HEK293 (cell line): ENCODE data around the gene TAS1R1.

Source experiments
- CTCF ChIA-PET: fragments of 350-600 bp; formaldehyde crosslinking; extraction: SDS; loops from one replicate; lab custom pipeline; 2021; ENCODE audit warnings: antibody characterized with exemption; lab: Yijun Ruan, JAX
- POLR2A ChIA-PET: fragments of 300-600 bp; formaldehyde crosslinking; extraction: SDS; loops from one replicate; lab custom pipeline; 2020; ENCODE audit warnings: antibody characterized with exemption, inconsistent platforms; lab: Yijun Ruan, JAX
- H3K27ac ChIP-seq: fragments of 200-500 bp; sonication (Bioruptor generic); 2 replicates; pipeline ENCODE4 v1.5.1; 2014; ENCODE audit warnings: low read depth, low read length, control low read depth, inconsistent platforms; ENCODE audit errors: extremely low read depth
- H3K36me3 ChIP-seq, 2 experiments: fragments of 200-500 bp in 1 of 2; sonication (Bioruptor generic) in 1 of 2; 1 replicate in 1 of 2; 2 replicates in 1 of 2; pipeline ENCODE4 v1.5.1; 2014 to 2017; ENCODE audit warnings: inconsistent platforms in 2 of 2, low read length in 2 of 2; ENCODE audit not compliant: control insufficient read depth in 2 of 2, insufficient read depth in 1 of 2
- H3K4me1 ChIP-seq: fragments of 200-500 bp; sonication (Bioruptor generic); 2 replicates; pipeline ENCODE4 v1.5.1; 2014; ENCODE audit warnings: mild to moderate bottlenecking, low read length, inconsistent platforms; ENCODE audit not compliant: control insufficient read depth, insufficient read depth
- H3K4me3 ChIP-seq: 2 replicates; pipeline ENCODE4 v1.5.1; 2011; ENCODE audit warnings: low read depth, mild to moderate bottlenecking, control low read depth, low read length, moderate library complexity
- H3K9me3 ChIP-seq: fragments of 200-500 bp; sonication (Bioruptor generic); 2 replicates; pipeline ENCODE4 v1.5.1; 2014; ENCODE audit warnings: low read depth, low read length, inconsistent platforms; ENCODE audit not compliant: control insufficient read depth, insufficient read depth
- EGR2 ChIP-seq: fragments of 450-650 bp; formaldehyde crosslinking; IDR thresholded peaks from 2 replicates; pipeline ENCODE4 v1.5.1; 2016; ENCODE audit warnings: low read depth, missing biosample characterization, missing genetic modification characterization
- GLIS2 ChIP-seq: fragments of 450-650 bp; formaldehyde crosslinking; IDR thresholded peaks from 2 replicates; pipeline ENCODE4 v1.5.1; 2016; ENCODE audit warnings: missing biosample characterization, missing genetic modification characterization
- KLF1 ChIP-seq: fragments of 450-650 bp; formaldehyde crosslinking; IDR thresholded peaks from 2 replicates; pipeline ENCODE4 v1.5.1; 2016; ENCODE audit warnings: missing biosample characterization, missing genetic modification characterization
- MEIS1 ChIP-seq: sonication (generic); formaldehyde crosslinking; IDR thresholded peaks from 2 replicates; pipeline ENCODE4 v1.8.1; 2022; ENCODE audit warnings: missing genetic modification reagents, mild to moderate bottlenecking, borderline replicate concordance
- PRDM1 ChIP-seq: fragments of 450-650 bp; formaldehyde crosslinking; IDR thresholded peaks from 2 replicates; pipeline ENCODE4; 2016; ENCODE audit warnings: missing biosample characterization, missing genetic modification characterization
- ZBTB17 ChIP-seq: fragments of 450-650 bp; formaldehyde crosslinking; IDR thresholded peaks from 2 replicates; pipeline ENCODE4 v1.5.1; 2016; ENCODE audit warnings: missing biosample characterization, missing genetic modification characterization
- ZBTB20 ChIP-seq: fragments of 450-650 bp; formaldehyde crosslinking; IDR thresholded peaks from 2 replicates; pipeline ENCODE4 v1.5.1; 2016; ENCODE audit warnings: missing biosample characterization, missing genetic modification characterization
- ZNF146 ChIP-seq: fragments of 450-650 bp; formaldehyde crosslinking; IDR thresholded peaks from 2 replicates; pipeline ENCODE4 v1.5.1; 2016; ENCODE audit warnings: missing biosample characterization, missing genetic modification characterization
- ZNF155 ChIP-seq: fragments of 450-650 bp; formaldehyde crosslinking; IDR thresholded peaks from 2 replicates; pipeline ENCODE4 v1.5.1; 2016; ENCODE audit warnings: missing biosample characterization, missing genetic modification characterization
- ZNF157 ChIP-seq: fragments of 450-650 bp; formaldehyde crosslinking; IDR thresholded peaks from 2 replicates; pipeline ENCODE4 v1.5.1; 2016; ENCODE audit warnings: missing biosample characterization, missing genetic modification characterization
- ZNF214 ChIP-seq: fragments of 450-650 bp; formaldehyde crosslinking; IDR thresholded peaks from 2 replicates; pipeline ENCODE4 v1.5.1; 2017; ENCODE audit warnings: missing biosample characterization, mild to moderate bottlenecking, missing genetic modification characterization, borderline replicate concordance
- ZNF223 ChIP-seq: fragments of 450-650 bp; formaldehyde crosslinking; IDR thresholded peaks from 2 replicates; pipeline ENCODE4 v1.5.1; 2016; ENCODE audit warnings: missing biosample characterization, missing genetic modification characterization
- ZNF426 ChIP-seq: fragments of 450-650 bp; formaldehyde crosslinking; IDR thresholded peaks from 2 replicates; pipeline ENCODE4 v1.5.1; 2017; ENCODE audit warnings: missing biosample characterization, missing genetic modification characterization, mild to moderate bottlenecking, inconsistent platforms, moderate library complexity
- ZNF561 ChIP-seq: fragments of 450-650 bp; IDR thresholded peaks from 2 replicates; pipeline ENCODE4 v1.5.1; 2018; ENCODE audit warnings: missing biosample characterization, missing genetic modification characterization, borderline replicate concordance
- ZNF571 ChIP-seq: fragments of 450-650 bp; formaldehyde crosslinking; IDR thresholded peaks from 2 replicates; pipeline ENCODE4 v1.5.0; 2017; ENCODE audit warnings: missing biosample characterization, missing genetic modification characterization
- ZNF621 ChIP-seq: fragments of 450-650 bp; formaldehyde crosslinking; IDR thresholded peaks from 2 replicates; pipeline ENCODE4 v1.5.1; 2017; ENCODE audit warnings: missing biosample characterization, missing genetic modification characterization
- ZNF785 ChIP-seq: fragments of 450-650 bp; formaldehyde crosslinking; IDR thresholded peaks from 2 replicates; pipeline ENCODE4 v1.5.1; 2016; ENCODE audit warnings: missing biosample characterization, missing genetic modification characterization
- TF ChIP-seq, protein P1 (sequence below): fragments of 450-650 bp; formaldehyde crosslinking; IDR thresholded peaks from 2 replicates; pipeline ENCODE4 v1.5.1; 2016; ENCODE audit warnings: missing biosample characterization, missing genetic modification characterization
- TF ChIP-seq, protein P2 (sequence below): fragments of 450-650 bp; formaldehyde crosslinking; IDR thresholded peaks from 2 replicates; pipeline ENCODE4 v1.5.1; 2016; ENCODE audit warnings: missing biosample characterization, missing genetic modification characterization, borderline replicate concordance

The TAS1R1 gene

DNA sequence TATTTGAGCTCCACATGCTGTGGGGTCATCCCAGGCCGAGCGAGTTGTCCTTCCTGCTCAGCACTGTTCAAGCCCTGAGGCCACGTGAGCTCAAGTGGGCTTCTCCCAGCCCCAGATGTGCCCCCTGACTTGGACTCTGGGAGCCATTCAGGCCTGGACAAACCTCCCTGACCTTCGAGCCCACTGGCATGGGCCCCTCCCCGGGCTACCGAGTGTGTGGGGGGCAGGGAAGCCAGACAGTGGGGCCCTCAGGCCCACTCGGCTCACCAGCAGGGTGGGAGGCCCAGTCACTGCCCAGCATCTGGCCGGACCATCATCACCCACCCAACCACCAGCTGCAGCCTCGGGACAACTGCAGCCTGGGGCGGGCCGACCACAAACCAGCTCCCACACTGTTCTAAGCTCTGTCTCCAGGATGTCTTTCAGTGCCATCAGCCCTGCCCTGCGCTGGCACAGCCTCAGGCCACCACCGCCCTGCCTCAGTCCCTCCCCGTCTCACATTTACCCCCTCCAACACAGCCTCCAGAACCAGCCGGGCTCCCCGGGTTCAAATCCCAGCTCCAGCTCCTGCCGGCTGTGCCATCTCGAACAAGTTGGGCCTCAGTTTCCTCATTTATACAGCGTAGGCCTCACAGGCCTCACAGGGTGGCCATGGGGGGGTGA is 42.7 kb upstream of the TAS1R1 start:
- no peaks in the 10 kb centered on the region for H3K9me3 ChIP-seq
- H3K4me1 ChIP-seq = no peaks in the 10 kb centered on the region
- H3K4me3 ChIP-seq = no peak overlapping the region
- H3K27ac ChIP-seq = no peak overlapping the region
- POLR2A ChIA-PET = interaction anchor here (0.6 kb wide), 1 partner anchor 28 kb away, joined by 4 read pairs; no protein-coding TSS in a partner anchor
- H3K36me3 ChIP-seq = no peaks in the 10 kb centered on the region
- TF ChIP-seq ZNF561 (no peak), ZNF146 (tag by site-specific recombination) (no peak), EGR2 (tag by site-specific recombination) (peak; percentile 18; the same call in 1 of the 2 replicates), GLIS2 (tag by site-specific recombination) (peak; percentile 11; the same call in 1 of the 2 replicates), ZNF426 (no peak)
- CTCF ChIA-PET = interaction anchor here (3.5 kb wide), 1 partner anchor 12 kb away, joined by 27 read pairs; no protein-coding TSS in a partner anchor

DNA sequence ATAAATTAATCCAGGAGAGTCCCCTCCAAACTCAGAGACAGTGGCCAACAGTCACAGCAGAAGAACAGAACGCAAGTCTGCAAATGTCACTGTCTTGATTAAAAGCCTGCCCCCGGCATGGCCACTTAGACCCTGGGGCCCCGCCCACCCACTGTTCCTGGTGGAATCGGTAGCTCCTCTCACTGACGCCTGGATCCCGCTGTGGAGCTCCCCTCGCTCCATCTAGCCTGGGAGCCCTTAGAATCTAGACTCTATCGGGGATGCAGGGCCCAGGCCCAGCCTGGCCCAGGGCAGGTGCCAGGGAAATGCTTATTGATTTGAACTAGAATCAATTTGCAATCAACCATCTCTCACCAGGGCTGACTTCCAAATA is 42.2 kb upstream of the TAS1R1 start:
- Histone ChIP-seq H3K9me3 (no peaks in the 10 kb centered on the region), H3K36me3 (no peaks in the 10 kb centered on the region), H3K4me1 (no peaks in the 10 kb centered on the region), H3K4me3 (no peak overlapping the region), H3K27ac (no peak overlapping the region)
- ChIA-PET POLR2A (interaction anchor here (0.6 to 0.7 kb wide), 3 partner anchors 23 to 320 kb away, joined by 3 to 5 read pairs (median 4); no protein-coding TSS in a partner anchor), CTCF (interaction anchor here (0.6 to 3.5 kb wide), 2 partner anchors 11 to 81 kb away, joined by 3 to 27 read pairs; no protein-coding TSS in a partner anchor)
- TF ChIP-seq ZNF621 (tag by site-specific recombination) = no peak
- TF ChIP-seq ZBTB17 (tag by site-specific recombination) = 0 out of 2 replicates have a peak, but pooled peaks have one; percentile 19

DNA sequence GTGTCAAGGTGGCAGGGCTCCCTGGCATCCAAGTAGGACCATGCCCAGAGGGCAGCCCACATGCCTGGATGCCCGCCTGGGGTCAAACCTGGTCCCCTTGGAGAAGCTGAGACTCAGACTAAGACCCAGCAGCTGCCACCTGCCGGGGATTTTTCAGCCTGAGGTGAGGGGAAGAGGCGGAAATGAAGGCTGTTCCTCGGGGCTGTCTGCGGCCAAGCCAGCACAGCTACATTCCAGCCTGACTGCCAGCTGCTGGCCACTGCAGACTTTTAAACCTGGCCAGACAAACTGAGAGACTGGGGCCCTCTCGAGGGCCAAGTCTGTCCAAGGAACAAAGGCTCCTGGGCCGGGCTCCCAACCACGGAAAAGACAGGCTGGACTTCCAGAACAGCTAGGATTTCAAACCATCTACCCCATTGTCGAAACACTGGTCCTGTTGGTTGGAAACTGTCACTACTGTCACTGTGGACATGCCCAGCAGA is 41.7 kb upstream of the TAS1R1 start:
- no peak for TF ChIP-seq KLF1 (tag by site-specific recombination)
- TF ChIP-seq ZBTB20 = no peak
- TF ChIP-seq ZNF223 (tag by site-specific recombination) = no peak
- TF ChIP-seq, protein P1, sequence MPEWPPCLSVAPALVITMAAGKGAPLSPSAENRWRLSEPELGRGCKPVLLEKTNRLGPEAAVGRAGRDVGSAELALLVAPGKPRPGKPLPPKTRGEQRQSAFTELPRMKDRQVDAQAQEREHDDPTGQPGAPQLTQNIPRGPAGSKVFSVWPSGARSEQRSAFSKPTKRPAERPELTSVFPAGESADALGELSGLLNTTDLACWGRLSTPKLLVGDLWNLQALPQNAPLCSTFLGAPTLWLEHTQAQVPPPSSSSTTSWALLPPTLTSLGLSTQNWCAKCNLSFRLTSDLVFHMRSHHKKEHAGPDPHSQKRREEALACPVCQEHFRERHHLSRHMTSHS (tag by site-specific recombination) = no peak
- no peak for TF ChIP-seq ZNF214 (tag by site-specific recombination)
- TF ChIP-seq ZNF785 = no peak
- no peak for TF ChIP-seq ZNF157 (tag by site-specific recombination)
- no peak for TF ChIP-seq ZNF571 (tag by site-specific recombination)
- TF ChIP-seq PRDM1 (tag by site-specific recombination) = no peak
- TF ChIP-seq MEIS1 (CRISPR knock-in tag) = no peak
- TF ChIP-seq, protein P2, sequence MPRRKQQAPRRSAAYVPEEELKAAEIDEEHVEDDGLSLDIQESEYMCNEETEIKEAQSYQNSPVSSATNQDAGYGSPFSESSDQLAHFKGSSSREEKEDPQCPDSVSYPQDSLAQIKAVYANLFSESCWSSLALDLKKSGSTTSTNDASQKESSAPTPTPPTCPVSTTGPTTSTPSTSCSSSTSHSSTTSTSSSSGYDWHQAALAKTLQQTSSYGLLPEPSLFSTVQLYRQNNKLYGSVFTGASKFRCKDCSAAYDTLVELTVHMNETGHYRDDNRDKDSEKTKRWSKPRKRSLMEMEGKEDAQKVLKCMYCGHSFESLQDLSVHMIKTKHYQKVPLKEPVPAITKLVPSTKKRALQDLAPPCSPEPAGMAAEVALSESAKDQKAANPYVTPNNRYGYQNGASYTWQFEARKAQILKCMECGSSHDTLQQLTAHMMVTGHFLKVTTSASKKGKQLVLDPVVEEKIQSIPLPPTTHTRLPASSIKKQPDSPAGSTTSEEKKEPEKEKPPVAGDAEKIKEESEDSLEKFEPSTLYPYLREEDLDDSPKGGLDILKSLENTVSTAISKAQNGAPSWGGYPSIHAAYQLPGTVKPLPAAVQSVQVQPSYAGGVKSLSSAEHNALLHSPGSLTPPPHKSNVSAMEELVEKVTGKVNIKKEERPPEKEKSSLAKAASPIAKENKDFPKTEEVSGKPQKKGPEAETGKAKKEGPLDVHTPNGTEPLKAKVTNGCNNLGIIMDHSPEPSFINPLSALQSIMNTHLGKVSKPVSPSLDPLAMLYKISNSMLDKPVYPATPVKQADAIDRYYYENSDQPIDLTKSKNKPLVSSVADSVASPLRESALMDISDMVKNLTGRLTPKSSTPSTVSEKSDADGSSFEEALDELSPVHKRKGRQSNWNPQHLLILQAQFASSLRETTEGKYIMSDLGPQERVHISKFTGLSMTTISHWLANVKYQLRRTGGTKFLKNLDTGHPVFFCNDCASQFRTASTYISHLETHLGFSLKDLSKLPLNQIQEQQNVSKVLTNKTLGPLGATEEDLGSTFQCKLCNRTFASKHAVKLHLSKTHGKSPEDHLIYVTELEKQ (tag by site-specific recombination) = no peak
- no peak for TF ChIP-seq ZNF155
- no peak for TF ChIP-seq ZNF621 (tag by site-specific recombination)
- POLR2A ChIA-PET = interaction anchor here (0.6 to 0.7 kb wide), 2 partner anchors 22 to 320 kb away, joined by 3 to 5 read pairs; no protein-coding TSS in a partner anchor
- Histone ChIP-seq H3K27ac (no peak overlapping the region), H3K4me1 (no peaks in the 10 kb centered on the region), H3K4me3 (no peak overlapping the region), H3K36me3 (no peaks in the 10 kb centered on the region), H3K9me3 (no peaks in the 10 kb centered on the region)
- CTCF ChIA-PET = interaction anchor here (0.6 to 3.5 kb wide), 3 partner anchors 11 to 81 kb away, joined by 3 to 27 read pairs (median 3); no protein-coding TSS in a partner anchor
